CD4-positive, alpha-beta T cell (primary cell): Measurements from ENCODE around the gene PLIN3. TPM values are rescaled to one million over a fixed set of nuclear protein-coding genes. Genes with fewer than 3 reads are reported as not detected.
"Not testable (repeated sequence)": the region's sequence is repeated elsewhere in the genome, so short reads cannot be mapped to it uniquely, and the experiment has no call there.

ENCODE experiments used
- ATAC-seq: fragments of 200-7000 bp; cut with Tn5 transposase; one replicate; pipeline ENCODE4 v1.10.0; 2022; ENCODE audit warnings: mild to moderate bottlenecking; ENCODE audit not compliant: poor library complexity
- CTCF ChIA-PET: fragments of 350-600 bp; sonication (Branson Sonifier 250); formaldehyde crosslinking; loops from one replicate; lab custom pipeline; 2021; ENCODE audit warnings: antibody characterized with exemption, inconsistent platforms; lab: Charles Lee
- POLR2A ChIA-PET: fragments of 350-600 bp; sonication (Branson Sonifier 250); formaldehyde crosslinking; loops from one replicate; lab custom pipeline; 2021; ENCODE audit warnings: antibody characterized with exemption, inconsistent platforms; lab: Charles Lee
- DNase-seq, 14 experiments: peaks; one replicate each; pipeline ENCODE4 v3.0.0-alpha.2; 2013 to 2020; ENCODE audit warnings: mixed read lengths in 2 of 14
- H3K27ac ChIP-seq, 2 donors: one replicate each; pipeline versions ENCODE4 v1.5.1 to v1.7.0; 2013; ENCODE audit warnings: low read length in 2 of 2, low read depth in 1 of 2, mild to moderate bottlenecking in 1 of 2
- H3K27me3 ChIP-seq, 2 experiments: 1 replicate in 1 of 2; 2 replicates in 1 of 2; pipeline versions ENCODE4 v1.6.1 to v1.7.0; 2013; ENCODE audit warnings: low read length in 2 of 2, control low read depth in 1 of 2, mild to moderate bottlenecking in 1 of 2, moderate library complexity in 1 of 2; ENCODE audit not compliant: insufficient read depth in 2 of 2, control insufficient read depth in 1 of 2
- H3K36me3 ChIP-seq: one replicate; pipeline ENCODE4 v1.6.1; 2013; ENCODE audit warnings: low read length, control low read depth; ENCODE audit not compliant: insufficient read depth
- H3K4me1 ChIP-seq: one replicate; pipeline ENCODE4 v1.6.1; 2013; ENCODE audit warnings: low read length, control low read depth; ENCODE audit not compliant: insufficient read depth
- H3K4me3 ChIP-seq: one replicate; pipeline ENCODE4 v1.5.1; 2013; ENCODE audit warnings: mild to moderate bottlenecking, low read length, moderate library complexity
- H3K9me3 ChIP-seq, 2 experiments: 1 replicate in 1 of 2; 2 replicates in 1 of 2; pipeline versions ENCODE4 v1.6.1 to v1.7.0; 2013; ENCODE audit warnings: low read length in 2 of 2, mild to moderate bottlenecking in 2 of 2, control low read depth in 1 of 2, moderate library complexity in 1 of 2; ENCODE audit not compliant: control insufficient read depth in 1 of 2, insufficient read depth in 1 of 2
- H3K27ac Mint-ChIP-seq: one replicate; pipeline ENCODE4 v1.8.0; 2020; ENCODE audit warnings: mixed read lengths
- H3K27me3 Mint-ChIP-seq: one replicate; pipeline ENCODE4 v1.8.0; 2021; ENCODE audit warnings: mixed read lengths
- H3K36me3 Mint-ChIP-seq: one replicate; pipeline ENCODE4 v1.8.0; 2021; ENCODE audit warnings: low read depth, mixed read lengths
- H3K4me1 Mint-ChIP-seq: one replicate; pipeline ENCODE4 v1.8.0; 2021; ENCODE audit warnings: low read depth, mixed read lengths
- H3K4me3 Mint-ChIP-seq: one replicate; pipeline ENCODE4 v1.8.0; 2020; ENCODE audit warnings: mild to moderate bottlenecking, mixed read lengths
- H3K9me3 Mint-ChIP-seq: one replicate; pipeline ENCODE4 v1.8.0; 2020; ENCODE audit warnings: mixed read lengths
- CTCF ChIP-seq: fragments of 200-600 bp; IDR thresholded peaks from one replicate; pipeline ENCODE4 v1.8.0; 2022; ENCODE audit warnings: antibody characterized with exemption, mild to moderate bottlenecking
- intact Hi-C, 2 experiments: fragments of 100-400 bp; cut with DNase I in 1 of 2; cut with micrococcal nuclease in 1 of 2; formaldehyde crosslinking; loops; one replicate each; pipeline versions ENCODE4 v1.15.1 to v1.9.0; 2023 to 2025; cut with DNase I, micrococcal nuclease
- total RNA-seq, 174 experiments: library from RNA in 2 of 174; stranded (reverse) in 2 of 174; gene quantifications; one replicate each; pipeline ENCODE4 v1.2.3 and lab custom pipeline; 2021 to 2026

The PLIN3 gene
- total RNA-seq, 2 experiments from 2014 or later: 18.2 to 19.1 TPM

- DNase-seq (no peak), ATAC-seq (no peak)
- Mint-ChIP-seq H3K36me3 (peaks cover 61% of the 10 kb centered on the region), H3K27ac (no peak overlapping the region), H3K4me1 (peaks cover 6% of the 10 kb centered on the region), H3K9me3 (no peaks in the 10 kb centered on the region), H3K27me3 (no peaks in the 10 kb centered on the region), H3K4me3 (no peak overlapping the region)
- ChIA-PET POLR2A (no interaction called here), CTCF (no interaction called here)
- Histone ChIP-seq H3K27ac (no peak overlapping the region), H3K9me3 (no peaks in the 10 kb centered on the region), H3K27me3 (no peaks in the 10 kb centered on the region), H3K4me1 (peaks cover 13% of the 10 kb centered on the region), H3K36me3 (peaks cover 32% of the 10 kb centered on the region), H3K4me3 (no peak overlapping the region)
- no peak for TF ChIP-seq CTCF
- intact Hi-C loops: no loop called here
These were observed 23.9 kb downstream of the PLIN3 start for GRCh38 chr19:4843647-4843965.

- Mint-ChIP-seq H3K9me3 (no peaks in the 10 kb centered on the region), H3K27me3 (no peaks in the 10 kb centered on the region), H3K27ac (no peak overlapping the region), H3K36me3 (peaks cover 44% of the 10 kb centered on the region), H3K4me1 (peaks cover 6% of the 10 kb centered on the region), H3K4me3 (no peak overlapping the region)
- peaks cover 22% of the 10 kb centered on the region for H3K36me3 ChIP-seq
- no peak for TF ChIP-seq CTCF
- H3K27ac ChIP-seq: no peak overlapping the region
- H3K9me3 ChIP-seq: no peaks in the 10 kb centered on the region
- intact Hi-C loops: no loop called here
- ChIA-PET POLR2A (no interaction called here), CTCF (no interaction called here)
- peaks cover 13% of the 10 kb centered on the region for H3K4me1 ChIP-seq
- no peaks in the 10 kb centered on the region for H3K27me3 ChIP-seq
- no peak overlapping the region for H3K4me3 ChIP-seq
- DNase-seq (no peak), ATAC-seq (no peak)
These were observed 28.3 kb downstream of the PLIN3 start for GRCh38 chr19:4839192-4839591.

GRCh38 chr19:4832776-4833175 lies 34.7 kb downstream of the PLIN3 start:
- ATAC-seq (no peak), DNase-seq (no peak)
- CTCF ChIA-PET: no interaction called here
- Mint-ChIP-seq H3K27me3 (no peaks in the 10 kb centered on the region), H3K36me3 (peaks cover 22% of the 10 kb centered on the region), H3K4me3 (peak overlapping the region; percentile 81), H3K4me1 (peaks cover 30% of the 10 kb centered on the region), H3K9me3 (no peaks in the 10 kb centered on the region), H3K27ac (peak overlapping the region; percentile 83)
- intact Hi-C loops: no loop called here
- Histone ChIP-seq H3K27me3 (no peaks in the 10 kb centered on the region), H3K9me3 (no peaks in the 10 kb centered on the region), H3K36me3 (peaks cover 2% of the 10 kb centered on the region), H3K4me3 (no peak overlapping the region), H3K27ac (no peak overlapping the region), H3K4me1 (peaks cover 28% of the 10 kb centered on the region)
- TF ChIP-seq CTCF: no peak
- POLR2A ChIA-PET: no interaction called here

- H3K9me3 Mint-ChIP-seq, H3K9me3 ChIP-seq, ATAC-seq, H3K27me3 Mint-ChIP-seq, H3K27me3 ChIP-seq, DNase-seq, intact Hi-C loops, H3K36me3 ChIP-seq: not testable (repeated sequence)
- peak overlapping the region; percentile 70 to 87 for H3K27ac ChIP-seq
- H3K4me3 Mint-ChIP-seq: peak overlapping the region; percentile 93
- ChIA-PET POLR2A (interaction anchor here (1.2 kb wide), 1 partner anchor 41 kb away, joined by 4 read pairs; the partner anchor contains the start of gene FEM1A), CTCF (interaction anchor here (1.8 kb wide), 1 partner anchor 41 kb away, joined by 7 read pairs; the partner anchor contains the start of gene FEM1A)
- peaks cover 19% of the 10 kb centered on the region for H3K36me3 Mint-ChIP-seq
- peak overlapping the region; percentile 74 for H3K4me3 ChIP-seq
- peaks cover 32% of the 10 kb centered on the region for H3K4me1 Mint-ChIP-seq
- H3K4me1 ChIP-seq: peaks cover 28% of the 10 kb centered on the region
- peak overlapping the region; percentile 90 for H3K27ac Mint-ChIP-seq
These were observed 35.5 kb downstream of the PLIN3 start for GRCh38 chr19:4831979-4832340.
